Stimulated activated CD4-positive, alpha-beta T cell treated with anti-CD3 and anti-CD28 coated beads, Interleukin-2, amount 100 ng/mL, for 24 hours (primary cell): ENCODE data around the gene KIAA0040.
"Not testable (repeated sequence)": the region's sequence is repeated elsewhere in the genome, so short reads cannot be mapped to it uniquely, and the experiment has no call there.

Experiments used
- DNase-seq, 2 donors: peaks; one replicate each; pipeline ENCODE4 v3.0.0-alpha.2; 2020

KIAA0040 gene

GRCh38 chr1:175133673-175134435 is 58.7 kb downstream of the KIAA0040 start:
- DNase-seq, result no peak

GRCh38 chr1:175132436-175132835 is 60.1 kb downstream of the KIAA0040 start:
- DNase-seq, result no peak

- DNase-seq, result no peak
Measured at GRCh38 chr1:175131095-175131494, 61.5 kb downstream of the KIAA0040 start.

- no peak for DNase-seq
Measured at GRCh38 chr1:175130649-175131045, 61.9 kb downstream of the KIAA0040 start.

GRCh38 chr1:175129997-175130648 is 62.5 kb downstream of the KIAA0040 start:
- DNase-seq, result peak in 1 of 2 donors; percentile 1

GRCh38 chr1:175129644-175129996 is 63.0 kb downstream of the KIAA0040 start:
- DNase-seq, result peak in 1 of 2 donors; percentile 11

- no peak for DNase-seq
Measured at GRCh38 chr1:175129182-175129581, 63.4 kb downstream of the KIAA0040 start.

GRCh38 chr1:175128523-175128922 is 64.1 kb downstream of the KIAA0040 start:
- no peak for DNase-seq

- no peak for DNase-seq
Measured at GRCh38 chr1:175127565-175127964, 65.0 kb downstream of the KIAA0040 start.

- no peak for DNase-seq
Measured at GRCh38 chr1:175126347-175126746, 66.2 kb downstream of the KIAA0040 start.

GRCh38 chr1:175124861-175125260 is 67.7 kb downstream of the KIAA0040 start:
- DNase-seq, result no peak

GRCh38 chr1:175120511-175120910 is 72.1 kb downstream of the KIAA0040 start:
- DNase-seq, result no peak

- DNase-seq, result no peak
Measured at GRCh38 chr1:175118375-175119367, 73.9 kb downstream of the KIAA0040 start.

GRCh38 chr1:175116903-175117302 is 75.7 kb downstream of the KIAA0040 start:
- no peak for DNase-seq

GRCh38 chr1:175116210-175116798 is 76.3 kb downstream of the KIAA0040 start:
- no peak for DNase-seq

- no peak for DNase-seq
Measured at GRCh38 chr1:175114996-175115395, 77.6 kb downstream of the KIAA0040 start.

GRCh38 chr1:175108331-175108820 is 84.2 kb downstream of the KIAA0040 start:
- DNase-seq, result not testable (repeated sequence)
